Measurements from ENCODE around the gene GALK2. TPM values are rescaled to one million over a fixed set of nuclear protein-coding genes. Genes with fewer than 3 reads are reported as not detected.

Gene GALK2
- 47.6 TPM for total RNA-seq

DNA sequence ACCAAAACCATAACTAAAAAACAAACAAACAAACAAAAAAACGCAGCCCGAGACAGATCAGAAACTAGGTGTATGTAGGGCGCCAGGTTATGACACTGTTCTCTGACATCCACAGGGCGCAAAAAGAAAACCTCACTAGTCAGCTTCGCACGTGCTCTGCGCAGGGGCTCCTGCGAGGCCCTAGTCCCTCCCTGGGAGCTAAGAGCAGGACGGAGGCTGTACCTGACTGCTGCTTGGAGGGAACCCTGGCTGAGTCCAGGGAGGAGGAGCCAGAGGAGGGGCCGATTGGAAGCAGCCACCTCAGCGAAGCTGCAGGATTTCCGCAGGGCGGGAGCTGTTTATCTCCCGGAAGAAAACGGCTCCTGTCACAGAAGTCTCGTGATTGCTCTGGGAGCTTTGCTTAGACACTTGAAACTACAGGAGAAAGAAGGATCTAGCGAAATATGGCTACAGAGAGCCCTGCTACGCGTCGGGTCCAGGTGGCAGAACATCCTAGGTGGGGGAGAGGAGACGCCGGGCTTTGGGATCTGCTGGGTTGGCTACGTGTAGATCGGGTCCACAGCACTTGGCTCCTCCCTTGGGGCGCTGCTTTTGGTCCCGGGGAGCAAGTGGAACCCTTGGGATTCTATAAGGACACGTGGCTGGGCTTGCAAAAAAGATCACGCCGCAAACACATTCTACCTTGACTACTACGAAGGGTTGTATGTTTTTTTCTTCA lies at the start of gene GALK2:
GALK2 (plus strand) TSS at position 368 of the 718 bp plus-strand sequence; CDS start at position 444, 76 bp downstream.
- Histone ChIP-seq H3K27ac (peak within 1 kb of the TSS; percentile 89), H3K9me3 (no peaks in the 10 kb centered on the region), H3K4me3 (peak within 1 kb of the TSS; percentile 65 to 77), H3K4me1 (peaks cover 4% of the 10 kb centered on the region), H3K36me3 (no peaks in the 10 kb centered on the region), H3K27me3 (no peaks in the 10 kb centered on the region)
- intact Hi-C loops (cut with DNase I): no loop called here
- DNase-seq (ENCODE audit: extremely low spot score in 2 of 2): peak in 1 of 2 donors; percentile 93
- TF ChIP-seq, protein P1, sequence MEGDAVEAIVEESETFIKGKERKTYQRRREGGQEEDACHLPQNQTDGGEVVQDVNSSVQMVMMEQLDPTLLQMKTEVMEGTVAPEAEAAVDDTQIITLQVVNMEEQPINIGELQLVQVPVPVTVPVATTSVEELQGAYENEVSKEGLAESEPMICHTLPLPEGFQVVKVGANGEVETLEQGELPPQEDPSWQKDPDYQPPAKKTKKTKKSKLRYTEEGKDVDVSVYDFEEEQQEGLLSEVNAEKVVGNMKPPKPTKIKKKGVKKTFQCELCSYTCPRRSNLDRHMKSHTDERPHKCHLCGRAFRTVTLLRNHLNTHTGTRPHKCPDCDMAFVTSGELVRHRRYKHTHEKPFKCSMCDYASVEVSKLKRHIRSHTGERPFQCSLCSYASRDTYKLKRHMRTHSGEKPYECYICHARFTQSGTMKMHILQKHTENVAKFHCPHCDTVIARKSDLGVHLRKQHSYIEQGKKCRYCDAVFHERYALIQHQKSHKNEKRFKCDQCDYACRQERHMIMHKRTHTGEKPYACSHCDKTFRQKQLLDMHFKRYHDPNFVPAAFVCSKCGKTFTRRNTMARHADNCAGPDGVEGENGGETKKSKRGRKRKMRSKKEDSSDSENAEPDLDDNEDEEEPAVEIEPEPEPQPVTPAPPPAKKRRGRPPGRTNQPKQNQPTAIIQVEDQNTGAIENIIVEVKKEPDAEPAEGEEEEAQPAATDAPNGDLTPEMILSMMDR (IDR thresholded peaks at IDR 0.05): no peak
- TF ChIP-seq POLR2AphosphoS5 (IDR thresholded peaks at IDR 0.05; ENCODE audit: insufficient read depth in 1 of 2, low read depth in 1 of 2) (peak; percentile 86 to 93), POLR2A (IDR thresholded peaks at IDR 0.05) (peak in 1 of 2 donors; percentile 18)

DNA sequence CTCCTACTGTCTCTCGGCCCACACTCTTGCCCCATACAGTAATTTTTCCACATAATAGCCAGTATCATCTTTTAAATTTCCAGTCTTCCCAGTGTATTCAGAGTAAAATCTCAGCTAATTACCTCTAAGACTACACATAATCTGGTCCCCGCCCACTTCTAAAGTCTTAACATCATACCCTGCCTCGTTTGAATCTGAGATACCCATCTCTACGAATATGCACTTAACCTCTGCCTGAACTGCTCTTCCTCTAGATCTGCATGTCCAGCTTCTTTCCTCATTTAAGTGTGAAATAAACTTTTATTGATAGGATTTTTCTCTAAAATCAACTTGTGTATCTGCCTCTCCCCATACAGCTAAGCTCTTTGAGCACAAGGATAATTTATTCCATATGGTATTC lies 49.2 kb upstream of the GALK2 start:
- H3K4me1 ChIP-seq: no peaks in the 10 kb centered on the region
- no peak for TF ChIP-seq POLR2AphosphoS5 (IDR thresholded peaks at IDR 0.05; ENCODE audit: insufficient read depth in 1 of 2, low read depth in 1 of 2)
- no peak for TF ChIP-seq POLR2A (IDR thresholded peaks at IDR 0.05)
- TF ChIP-seq, protein P1 (IDR thresholded peaks at IDR 0.05): no peak
- intact Hi-C loops (cut with DNase I): no loop called here

DNA sequence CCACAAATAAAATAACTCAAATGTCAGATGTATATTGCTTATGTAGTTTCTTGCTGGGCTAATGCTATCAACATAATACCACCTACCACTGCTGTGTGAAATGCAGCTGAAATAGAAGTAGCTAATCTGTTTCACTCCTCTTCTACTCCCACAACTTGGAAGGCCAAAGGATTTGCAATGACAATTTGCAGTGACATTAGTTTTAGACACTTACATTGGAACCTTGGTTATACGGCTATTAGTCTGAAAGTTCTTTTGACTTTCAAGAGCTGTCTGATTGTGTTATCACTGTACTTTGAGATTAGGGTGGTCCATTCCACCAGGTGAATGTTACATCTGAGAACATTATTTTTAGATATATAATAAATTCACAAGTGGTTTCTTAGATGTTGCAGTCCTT lies 48.1 kb upstream of the GALK2 start:
- no peaks in the 10 kb centered on the region for H3K9me3 ChIP-seq
- no peak for TF ChIP-seq POLR2A (IDR thresholded peaks at IDR 0.05)
- TF ChIP-seq, protein P1 (IDR thresholded peaks at IDR 0.05): no peak
- TF ChIP-seq POLR2AphosphoS5 (IDR thresholded peaks at IDR 0.05; ENCODE audit: insufficient read depth in 1 of 2, low read depth in 1 of 2): no peak
- H3K4me1 ChIP-seq: no peaks in the 10 kb centered on the region
- H3K36me3 ChIP-seq: no peaks in the 10 kb centered on the region
- intact Hi-C loops (cut with DNase I): no loop called here
- no peak for DNase-seq (ENCODE audit: extremely low spot score in 2 of 2)
- no peak overlapping the region for H3K27ac ChIP-seq
- H3K4me3 ChIP-seq: no peak overlapping the region
- no peaks in the 10 kb centered on the region for H3K27me3 ChIP-seq

More for the DNA sequence above, 49.2 kb upstream of the GALK2 start:
- Histone ChIP-seq H3K36me3 (no peaks in the 10 kb centered on the region), H3K9me3 (no peaks in the 10 kb centered on the region), H3K27ac (no peak overlapping the region), H3K27me3 (no peaks in the 10 kb centered on the region), H3K4me3 (no peak overlapping the region)
- no peak for DNase-seq (ENCODE audit: extremely low spot score in 2 of 2)

DNA sequence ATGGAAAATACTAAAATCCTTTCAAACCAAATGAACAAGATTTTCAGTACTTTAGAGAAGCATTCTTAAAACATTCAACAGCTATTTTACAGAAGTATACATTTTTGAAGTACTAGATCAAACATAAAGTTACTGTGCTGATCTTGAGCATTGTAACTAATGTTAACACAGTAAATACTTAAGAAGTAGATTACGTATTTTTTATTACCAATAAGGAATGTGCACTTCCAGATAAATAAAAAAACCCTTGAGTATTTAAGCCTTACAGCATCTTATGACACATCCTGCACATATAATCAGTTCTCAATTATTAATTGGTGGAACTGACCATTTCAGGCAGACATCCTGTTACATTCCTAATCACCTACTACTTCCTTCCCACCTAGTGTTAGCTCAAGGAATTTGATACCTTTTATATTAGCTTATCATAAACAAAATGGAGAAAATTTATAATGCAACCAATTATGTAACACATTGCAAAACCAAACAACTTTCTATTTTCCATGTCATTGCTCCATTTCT lies 47.4 kb upstream of the GALK2 start:
- Histone ChIP-seq H3K9me3 (no peaks in the 10 kb centered on the region), H3K27ac (no peak overlapping the region), H3K27me3 (no peaks in the 10 kb centered on the region), H3K36me3 (peaks cover 0 to 5% of the 10 kb centered on the region in 2 donors), H3K4me1 (no peaks in the 10 kb centered on the region), H3K4me3 (no peak overlapping the region)
- no peak for DNase-seq (ENCODE audit: extremely low spot score in 2 of 2)
- no peak for TF ChIP-seq POLR2A (IDR thresholded peaks at IDR 0.05)
- no peak for TF ChIP-seq POLR2AphosphoS5 (IDR thresholded peaks at IDR 0.05; ENCODE audit: insufficient read depth in 1 of 2, low read depth in 1 of 2)
- TF ChIP-seq, protein P1 (IDR thresholded peaks at IDR 0.05): no peak
- intact Hi-C loops (cut with DNase I): no loop called here

DNA sequence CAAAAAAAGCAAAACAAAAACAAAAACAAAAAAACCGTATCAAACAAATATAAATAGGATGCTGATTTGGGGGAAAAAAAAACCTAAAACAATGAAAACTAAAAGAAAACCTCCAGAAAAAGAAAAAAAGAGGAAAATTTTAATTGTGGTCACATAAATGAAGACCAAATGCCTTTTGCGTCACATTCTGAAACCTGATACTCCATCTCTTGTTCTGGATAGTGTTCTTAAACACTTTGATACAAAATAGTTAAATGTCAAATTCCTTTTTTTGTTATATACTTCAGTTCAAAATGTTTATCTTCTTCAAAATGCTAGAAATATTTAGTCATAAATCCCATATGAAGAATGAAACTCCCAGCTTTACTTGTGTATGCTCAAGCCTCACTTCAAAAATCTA lies 45.7 kb upstream of the GALK2 start:
- intact Hi-C loops (cut with DNase I): no loop called here
- no peak for TF ChIP-seq POLR2AphosphoS5 (IDR thresholded peaks at IDR 0.05; ENCODE audit: insufficient read depth in 1 of 2, low read depth in 1 of 2)
- no peak for TF ChIP-seq POLR2A (IDR thresholded peaks at IDR 0.05)
- TF ChIP-seq, protein P1 (IDR thresholded peaks at IDR 0.05): no peak
- peaks cover 0 to 23% of the 10 kb centered on the region in 2 donors for H3K36me3 ChIP-seq

More for the DNA sequence above, 45.7 kb upstream of the GALK2 start:
- no peak for DNase-seq (ENCODE audit: extremely low spot score in 2 of 2)
- Histone ChIP-seq H3K9me3 (no peaks in the 10 kb centered on the region), H3K27ac (no peak overlapping the region), H3K4me1 (no peaks in the 10 kb centered on the region), H3K27me3 (no peaks in the 10 kb centered on the region), H3K4me3 (no peak overlapping the region)
